DND-41 (cell line): ENCODE data around the gene PHIP.

Experiments
- EZH2 ChIP-seq: IDR thresholded peaks from 3 replicates; pipeline ENCODE4 v1.6.1; 2012; ENCODE audit warnings: borderline replicate concordance, low read depth, mild to moderate bottlenecking, moderate library complexity, low read length, inconsistent platforms; ENCODE audit not compliant: severe bottlenecking
- TF ChIP-seq, protein P1 (sequence below): IDR thresholded peaks from 2 replicates; pipeline ENCODE4 v1.5.1; 2012; ENCODE audit warnings: borderline replicate concordance, low read length, moderate library complexity, mild to moderate bottlenecking; ENCODE audit not compliant: poor library complexity, severe bottlenecking; ENCODE audit errors: extremely low read depth

GRCh38 chr6:78986161-78986560 lies 91.9 kb downstream of the PHIP start:
- TF ChIP-seq, protein P1, sequence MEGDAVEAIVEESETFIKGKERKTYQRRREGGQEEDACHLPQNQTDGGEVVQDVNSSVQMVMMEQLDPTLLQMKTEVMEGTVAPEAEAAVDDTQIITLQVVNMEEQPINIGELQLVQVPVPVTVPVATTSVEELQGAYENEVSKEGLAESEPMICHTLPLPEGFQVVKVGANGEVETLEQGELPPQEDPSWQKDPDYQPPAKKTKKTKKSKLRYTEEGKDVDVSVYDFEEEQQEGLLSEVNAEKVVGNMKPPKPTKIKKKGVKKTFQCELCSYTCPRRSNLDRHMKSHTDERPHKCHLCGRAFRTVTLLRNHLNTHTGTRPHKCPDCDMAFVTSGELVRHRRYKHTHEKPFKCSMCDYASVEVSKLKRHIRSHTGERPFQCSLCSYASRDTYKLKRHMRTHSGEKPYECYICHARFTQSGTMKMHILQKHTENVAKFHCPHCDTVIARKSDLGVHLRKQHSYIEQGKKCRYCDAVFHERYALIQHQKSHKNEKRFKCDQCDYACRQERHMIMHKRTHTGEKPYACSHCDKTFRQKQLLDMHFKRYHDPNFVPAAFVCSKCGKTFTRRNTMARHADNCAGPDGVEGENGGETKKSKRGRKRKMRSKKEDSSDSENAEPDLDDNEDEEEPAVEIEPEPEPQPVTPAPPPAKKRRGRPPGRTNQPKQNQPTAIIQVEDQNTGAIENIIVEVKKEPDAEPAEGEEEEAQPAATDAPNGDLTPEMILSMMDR = no peak
- TF ChIP-seq EZH2 = no peak
